Measurements from ENCODE around the gene TOMM20L. TPM values are rescaled to one million over a fixed set of nuclear protein-coding genes. Genes with fewer than 3 reads are reported as not detected.
A peak's percentile ranks its signal among the peaks of the same experiment; 100 is the strongest.

TOMM20L gene
- total and polyA plus RNA-seq, 2 of the 8 experiments (the other 6 are each of a cell fraction or from before 2014, with no cell fraction given), result not detected

DNA sequence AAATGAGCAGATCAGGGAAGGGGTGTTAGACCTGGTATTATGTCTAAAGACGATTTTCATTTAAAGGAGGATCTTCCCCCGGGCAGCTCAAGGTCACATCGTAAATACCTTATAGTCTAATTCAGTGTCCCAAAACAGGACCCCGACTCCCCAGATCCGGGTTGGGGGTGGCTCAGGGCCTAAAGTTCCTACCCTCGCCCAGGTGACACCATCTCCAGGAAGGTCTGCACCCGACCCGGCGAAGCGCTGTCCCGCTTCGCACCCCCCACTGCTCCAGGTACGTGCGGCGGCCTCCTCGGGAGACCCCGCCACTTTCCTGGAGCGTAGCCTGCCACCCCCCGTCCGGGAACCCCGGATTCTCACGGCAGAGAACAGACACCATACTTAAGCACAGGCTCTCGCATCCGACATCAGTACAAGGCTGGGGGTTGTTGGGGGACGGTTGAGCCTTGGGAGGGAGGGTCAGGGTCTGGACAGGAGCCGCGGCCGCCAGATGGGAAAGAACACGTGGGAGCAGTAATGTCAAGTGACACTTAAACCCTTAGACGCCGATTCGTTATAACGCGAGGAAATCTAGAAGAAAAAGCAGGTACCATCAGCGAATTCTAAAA is 31.0 kb downstream of the TOMM20L start (continued):
- TF ChIP-seq EGR1 (IDR thresholded peaks at IDR 0.05; ENCODE audit: borderline replicate concordance, low read depth, low read length) (no peak), YY1 (IDR thresholded peaks at IDR 0.05; ENCODE audit: low read depth, low read length) (no peak), SIRT6 (IDR thresholded peaks at IDR 0.05; ENCODE audit: low read length) (no peak), RBBP5 (IDR thresholded peaks at IDR 0.05; ENCODE audit: borderline replicate concordance, low read depth, low read length) (peak; percentile 14; the same call in 1 of the 2 replicates), BRCA1 (IDR thresholded peaks at IDR 0.05; ENCODE audit: low read depth, low read length) (no peak), SIN3A (conservative IDR thresholded peaks at IDR 0.05 in 1 of 2, IDR thresholded peaks at IDR 0.05 in 1 of 2; ENCODE audit: low read depth in 1 of 2, low read length in 2 of 2) (peak; percentile 85 to 91), SIX5 (IDR thresholded peaks at IDR 0.05; ENCODE audit: low read depth, low read length) (no peak)
